Subcutaneous adipose tissue (tissue), 4 donors: ENCODE data around the gene KDM4B. TPM values are rescaled to one million over a fixed set of nuclear protein-coding genes. Genes with fewer than 3 reads are reported as not detected.

Experiments used
- CTCF ChIP-seq: fragments of 450-650 bp; IDR thresholded peaks from one replicate; pipeline ENCODE4 v1.5.1; 2016; ENCODE audit warnings: low read depth, mild to moderate bottlenecking, control low read depth, antibody characterized with exemption, moderate library complexity
- total RNA-seq, 4 donors: library from RNA; depleted of rRNA; stranded (reverse); fragments of >200 nt; gene quantifications; one replicate each; pipeline ENCODE4 v1.1.0, GENCODE V29; 2016

The KDM4B gene
- total RNA-seq, 4 donors from 2014 or later = 19.4 to 56.1 (median 28.5) TPM

- TF ChIP-seq CTCF = no peak
These were observed 52.1 kb downstream of the KDM4B start for GRCh38 chr19:5021046-5021445.

GRCh38 chr19:5022066-5022860 lies 53.4 kb downstream of the KDM4B start:
- no peak for TF ChIP-seq CTCF

- TF ChIP-seq CTCF = no peak
These were observed 54.2 kb downstream of the KDM4B start for GRCh38 chr19:5023128-5023571.

- no peak for TF ChIP-seq CTCF
These were observed 55.4 kb downstream of the KDM4B start for GRCh38 chr19:5024282-5024681.

- TF ChIP-seq CTCF = no peak
These were observed 56.1 kb downstream of the KDM4B start for GRCh38 chr19:5025027-5025426.

GRCh38 chr19:5026706-5027273 lies 57.9 kb downstream of the KDM4B start:
- TF ChIP-seq CTCF = no peak

GRCh38 chr19:5028229-5028886 lies 59.4 kb downstream of the KDM4B start:
- no peak for TF ChIP-seq CTCF
